Keratinocyte (primary cell): ENCODE measurements around the gene ERCC6L2. TPM values are rescaled to one million over a fixed set of nuclear protein-coding genes. Genes with fewer than 3 reads are reported as not detected.

Source experiments
- DNase-seq: peaks from one replicate; pipeline ENCODE4 v3.0.0-alpha.2; 2011; ENCODE audit warnings: low read depth, missing footprints, low spot score
- FAIRE-seq: peaks from 2 replicates; lab custom pipeline; 2011; peaks lifted over from hg19 to GRCh38; lab: Jason Lieb, UNC
- H2AFZ ChIP-seq: 2 replicates; pipeline ENCODE4 v1.6.0; 2012; ENCODE audit warnings: low read length, control low read depth, inconsistent platforms; ENCODE audit not compliant: control insufficient read depth
- H3K27ac ChIP-seq: 2 replicates; pipeline ENCODE4 v1.5.1; 2011; ENCODE audit warnings: low read length; ENCODE audit not compliant: control insufficient read depth, insufficient read depth
- H3K27me3 ChIP-seq: 3 replicates; pipeline ENCODE4 v1.6.0; 2011; ENCODE audit warnings: low read length; ENCODE audit not compliant: control insufficient read depth, insufficient read depth; ENCODE audit errors: extremely low read depth
- H3K36me3 ChIP-seq, 2 experiments: 2 replicates in 1 of 2; 3 replicates in 1 of 2; pipeline ENCODE4 v1.5.1; 2011; ENCODE audit warnings: low read length in 2 of 2, mild to moderate bottlenecking in 1 of 2; ENCODE audit not compliant: control insufficient read depth in 2 of 2, insufficient read depth in 2 of 2; ENCODE audit errors: extremely low read depth in 1 of 2
- H3K4me1 ChIP-seq: 3 replicates; pipeline ENCODE4 v1.5.1; 2011; ENCODE audit warnings: low read length; ENCODE audit not compliant: control insufficient read depth, insufficient read depth; ENCODE audit errors: extremely low read depth
- H3K4me2 ChIP-seq: 3 replicates; pipeline ENCODE4 v1.6.0; 2011; ENCODE audit warnings: low read depth, low read length; ENCODE audit not compliant: control insufficient read depth, insufficient read depth; ENCODE audit errors: extremely low read depth
- H3K4me3 ChIP-seq, 3 experiments: fragments of 200-600 bp in 1 of 3; sonication (generic) in 1 of 3; 2 replicates in 2 of 3; 3 replicates in 1 of 3; pipeline ENCODE4 v1.5.1; 2011 to 2016; ENCODE audit warnings: low read length in 3 of 3, mild to moderate bottlenecking in 3 of 3, control low read depth in 2 of 3, inconsistent platforms in 1 of 3, low read depth in 1 of 3, mixed read lengths in 1 of 3, mixed run types in 1 of 3, moderate library complexity in 1 of 3; ENCODE audit not compliant: control insufficient read depth in 2 of 3, insufficient read depth in 2 of 3; ENCODE audit errors: extremely low read depth in 1 of 3
- H3K79me2 ChIP-seq: 2 replicates; pipeline ENCODE4 v1.6.0; 2012; ENCODE audit warnings: low read length; ENCODE audit not compliant: control insufficient read depth, insufficient read depth
- H3K9ac ChIP-seq: 3 replicates; pipeline ENCODE4 v1.6.0; 2011; ENCODE audit warnings: low read length; ENCODE audit not compliant: control insufficient read depth, insufficient read depth; ENCODE audit errors: extremely low read depth
- H3K9me1 ChIP-seq: 3 replicates; pipeline ENCODE4 v1.6.0; 2011; ENCODE audit warnings: low read length; ENCODE audit not compliant: control insufficient read depth, insufficient read depth; ENCODE audit errors: extremely low read depth
- H3K9me3 ChIP-seq: 2 replicates; pipeline ENCODE4 v1.5.1; 2012; ENCODE audit warnings: low read depth, low read length; ENCODE audit not compliant: control insufficient read depth
- H4K20me1 ChIP-seq: 3 replicates; pipeline ENCODE4 v1.6.0; 2011; ENCODE audit warnings: low read length; ENCODE audit not compliant: control insufficient read depth, insufficient read depth; ENCODE audit errors: extremely low read depth
- EZH2 ChIP-seq: IDR thresholded peaks from one replicate; pipeline ENCODE4 v1.6.1; 2012; ENCODE audit warnings: inconsistent platforms, mild to moderate bottlenecking, low read length, moderate library complexity
- dilution Hi-C: fragments of 300-500 bp; cut with MboI; formaldehyde crosslinking; loops from one replicate; pipeline ENCODE4 v1.7.0; 2020; ENCODE audit warnings: low sequenced_read_pairs; ENCODE audit not compliant: extremely low pct_ligation_motif_present
- polyA plus RNA-seq, 5 experiments: library from polyadenylated mRNA; depleted of rRNA in 3 of 5; stranded (reverse) in 3 of 5; stranded (forward) in 1 of 5; unstranded in 1 of 5; fragments of >200 nt; gene quantifications; 1 replicate in 1 of 5; 2 replicates in 3 of 5; 3 replicates in 1 of 5; pipeline versions ENCODE4 v1.2.1 to v1.2.3, GENCODE V29; 2011 to 2012; ENCODE audit warnings: missing spikeins in 2 of 5, low read depth in 1 of 5, low replicate concordance in 1 of 5
- TF ChIP-seq, protein P1 (sequence below), 3 experiments: IDR thresholded peaks in 1 of 3; conservative IDR thresholded peaks in 1 of 3; optimal IDR thresholded peaks in 1 of 3; 2 replicates in 2 of 3; 3 replicates in 1 of 3; pipeline versions ENCODE3 to v1.5.1; 2011; ENCODE audit warnings: low read length in 3 of 3, mild to moderate bottlenecking in 3 of 3, moderate library complexity in 2 of 3, control low read depth in 1 of 3, inconsistent platforms in 1 of 3; ENCODE audit not compliant: insufficient read depth in 2 of 3; ENCODE audit errors: extremely low read depth in 1 of 3

Gene ERCC6L2
- polyA plus RNA-seq, 1 donor (not counting 4 experiments of a cell fraction or from before 2014, with no cell fraction given): 15.4 TPM

DNA sequence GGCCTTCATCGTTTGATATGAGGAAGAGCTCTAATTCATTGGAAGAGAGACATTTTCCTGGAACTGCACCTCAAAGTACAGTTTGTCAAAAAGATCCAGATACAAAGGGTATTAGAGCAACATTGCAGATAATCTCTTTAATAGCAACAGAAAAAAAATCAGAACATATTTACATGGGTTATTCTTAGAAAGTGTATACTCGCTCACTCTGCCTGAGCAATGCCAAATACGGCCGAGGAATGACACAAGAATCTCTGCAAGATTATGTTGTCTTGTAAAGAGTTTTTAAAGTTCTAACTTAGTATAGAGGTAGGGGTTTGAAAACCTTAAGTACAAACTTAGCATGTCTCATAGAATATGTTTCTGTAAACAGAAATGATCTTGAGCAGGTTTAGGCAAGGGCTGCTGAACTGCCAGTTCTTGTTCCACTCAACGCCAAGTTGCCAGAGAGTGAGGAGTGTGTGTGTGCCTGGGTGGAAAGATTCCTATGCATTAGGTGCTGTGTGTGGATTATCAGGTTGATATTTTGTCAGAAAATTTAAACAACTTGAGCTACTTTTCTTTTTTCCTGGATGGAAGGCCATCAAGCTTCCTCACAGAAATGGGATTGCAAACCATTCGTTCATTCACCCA lies 41.8 kb upstream of the ERCC6L2 start:
- TF ChIP-seq, protein P1, sequence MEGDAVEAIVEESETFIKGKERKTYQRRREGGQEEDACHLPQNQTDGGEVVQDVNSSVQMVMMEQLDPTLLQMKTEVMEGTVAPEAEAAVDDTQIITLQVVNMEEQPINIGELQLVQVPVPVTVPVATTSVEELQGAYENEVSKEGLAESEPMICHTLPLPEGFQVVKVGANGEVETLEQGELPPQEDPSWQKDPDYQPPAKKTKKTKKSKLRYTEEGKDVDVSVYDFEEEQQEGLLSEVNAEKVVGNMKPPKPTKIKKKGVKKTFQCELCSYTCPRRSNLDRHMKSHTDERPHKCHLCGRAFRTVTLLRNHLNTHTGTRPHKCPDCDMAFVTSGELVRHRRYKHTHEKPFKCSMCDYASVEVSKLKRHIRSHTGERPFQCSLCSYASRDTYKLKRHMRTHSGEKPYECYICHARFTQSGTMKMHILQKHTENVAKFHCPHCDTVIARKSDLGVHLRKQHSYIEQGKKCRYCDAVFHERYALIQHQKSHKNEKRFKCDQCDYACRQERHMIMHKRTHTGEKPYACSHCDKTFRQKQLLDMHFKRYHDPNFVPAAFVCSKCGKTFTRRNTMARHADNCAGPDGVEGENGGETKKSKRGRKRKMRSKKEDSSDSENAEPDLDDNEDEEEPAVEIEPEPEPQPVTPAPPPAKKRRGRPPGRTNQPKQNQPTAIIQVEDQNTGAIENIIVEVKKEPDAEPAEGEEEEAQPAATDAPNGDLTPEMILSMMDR (optimal IDR thresholded peaks at IDR 0.05 in 1 of 3, IDR thresholded peaks at IDR 0.05 in 1 of 3, conservative IDR thresholded peaks at IDR 0.05 in 1 of 3; ENCODE audit: extremely low read depth in 1 of 3, insufficient read depth in 2 of 3, low read length in 3 of 3): no peak
- TF ChIP-seq EZH2: no peak
- dilution Hi-C loops: no loop called here
- H3K27me3 ChIP-seq: no peaks in the 10 kb centered on the region

GRCh38 chr9:95834281-95834907 lies 41.1 kb upstream of the ERCC6L2 start:
- DNase-seq (no peak), FAIRE-seq (no peak)
- Histone ChIP-seq H3K9me3 (no peaks in the 10 kb centered on the region), H3K27ac (no peak overlapping the region), H3K9ac (no peak overlapping the region), H3K4me3 (no peak overlapping the region), H3K4me2 (no peak overlapping the region), H3K36me3 (no peaks in the 10 kb centered on the region), H3K79me2 (no peaks in the 10 kb centered on the region), H3K9me1 (no peaks in the 10 kb centered on the region), H2AFZ (no peak overlapping the region), H4K20me1 (no peaks in the 10 kb centered on the region), H3K27me3 (no peaks in the 10 kb centered on the region), H3K4me1 (no peaks in the 10 kb centered on the region)
- no peak for TF ChIP-seq EZH2
- TF ChIP-seq, protein P1 (optimal IDR thresholded peaks at IDR 0.05 in 1 of 3, IDR thresholded peaks at IDR 0.05 in 1 of 3, conservative IDR thresholded peaks at IDR 0.05 in 1 of 3; ENCODE audit: extremely low read depth in 1 of 3, insufficient read depth in 2 of 3, low read length in 3 of 3): no peak
- dilution Hi-C loops: no loop called here

More for the DNA sequence above, 41.8 kb upstream of the ERCC6L2 start:
- H3K9me3 ChIP-seq: no peaks in the 10 kb centered on the region
- no peak overlapping the region for H2AFZ ChIP-seq
- no peaks in the 10 kb centered on the region for H3K4me1 ChIP-seq
- FAIRE-seq (no peak), DNase-seq (no peak)
- no peaks in the 10 kb centered on the region for H3K79me2 ChIP-seq
- no peak overlapping the region for H3K4me3 ChIP-seq
- H3K9me1 ChIP-seq: no peaks in the 10 kb centered on the region
- no peaks in the 10 kb centered on the region for H4K20me1 ChIP-seq
- no peaks in the 10 kb centered on the region for H3K36me3 ChIP-seq
- no peak overlapping the region for H3K27ac ChIP-seq
- no peak overlapping the region for H3K4me2 ChIP-seq
- H3K9ac ChIP-seq: no peak overlapping the region
